DOHH2 (cell line): ENCODE measurements around the gene ASTN1.

Experiments
- EZH2phosphoT487 ChIP-seq: fragments of 200-600 bp; sonication (generic); IDR thresholded peaks from 2 replicates; pipeline ENCODE4 v1.6.1; 2017; ENCODE audit warnings: borderline replicate concordance, mild to moderate bottlenecking, antibody characterized with exemption, low read length, moderate library complexity, mixed read lengths
- TF ChIP-seq, protein P1 (sequence below): fragments of 200-600 bp; sonication (generic); IDR thresholded peaks from one replicate; pipeline ENCODE4 v1.5.1; 2014; ENCODE audit warnings: antibody characterized with exemption, mild to moderate bottlenecking, low read depth, low read length; ENCODE audit not compliant: poor library complexity, severe bottlenecking

DNA sequence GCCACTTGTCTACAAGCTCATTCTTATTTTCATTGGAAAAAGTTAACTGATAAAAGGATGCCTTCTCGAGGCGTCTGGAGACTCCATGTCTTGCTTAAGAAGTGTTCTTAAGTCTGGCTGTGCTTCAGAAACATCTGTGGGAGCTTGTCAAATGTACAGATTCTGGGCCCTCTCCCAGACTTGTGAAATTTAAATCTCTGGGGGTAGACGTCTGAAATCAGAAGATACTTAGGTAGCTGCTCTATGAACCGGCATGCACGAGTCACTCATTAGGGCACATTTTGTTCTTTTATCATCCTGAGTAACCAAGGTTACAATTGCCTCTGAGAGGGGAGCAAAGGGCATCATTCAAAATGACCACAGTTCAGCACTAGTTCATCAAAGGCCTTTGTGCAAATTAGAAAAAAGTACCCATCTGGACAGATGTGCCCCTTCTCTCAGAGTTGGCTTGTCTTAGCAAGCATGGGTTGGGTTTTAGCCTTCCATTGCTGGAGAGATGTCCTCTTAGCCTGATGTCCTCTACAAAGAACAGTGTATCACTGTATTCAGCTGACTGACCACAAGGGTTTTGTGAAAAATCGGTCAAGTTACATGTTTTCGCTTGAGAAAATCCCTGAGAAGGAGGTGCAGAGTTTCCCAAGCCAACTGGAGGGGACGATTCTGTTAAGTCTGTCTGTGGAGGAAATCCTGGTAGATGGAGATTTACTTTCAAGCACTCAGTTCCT, 156.9 kb downstream of the ASTN1 start:
- TF ChIP-seq, protein P1, sequence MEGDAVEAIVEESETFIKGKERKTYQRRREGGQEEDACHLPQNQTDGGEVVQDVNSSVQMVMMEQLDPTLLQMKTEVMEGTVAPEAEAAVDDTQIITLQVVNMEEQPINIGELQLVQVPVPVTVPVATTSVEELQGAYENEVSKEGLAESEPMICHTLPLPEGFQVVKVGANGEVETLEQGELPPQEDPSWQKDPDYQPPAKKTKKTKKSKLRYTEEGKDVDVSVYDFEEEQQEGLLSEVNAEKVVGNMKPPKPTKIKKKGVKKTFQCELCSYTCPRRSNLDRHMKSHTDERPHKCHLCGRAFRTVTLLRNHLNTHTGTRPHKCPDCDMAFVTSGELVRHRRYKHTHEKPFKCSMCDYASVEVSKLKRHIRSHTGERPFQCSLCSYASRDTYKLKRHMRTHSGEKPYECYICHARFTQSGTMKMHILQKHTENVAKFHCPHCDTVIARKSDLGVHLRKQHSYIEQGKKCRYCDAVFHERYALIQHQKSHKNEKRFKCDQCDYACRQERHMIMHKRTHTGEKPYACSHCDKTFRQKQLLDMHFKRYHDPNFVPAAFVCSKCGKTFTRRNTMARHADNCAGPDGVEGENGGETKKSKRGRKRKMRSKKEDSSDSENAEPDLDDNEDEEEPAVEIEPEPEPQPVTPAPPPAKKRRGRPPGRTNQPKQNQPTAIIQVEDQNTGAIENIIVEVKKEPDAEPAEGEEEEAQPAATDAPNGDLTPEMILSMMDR: no peak
- TF ChIP-seq EZH2phosphoT487: no peak
